NCI-H2107 (cell line): ENCODE data around the gene SLC24A4.

Experiments
- DNase-seq: peaks from one replicate; lab custom pipeline; 2025; lab: John Stamatoyannopoulos, UW

The SLC24A4 gene, protein sequence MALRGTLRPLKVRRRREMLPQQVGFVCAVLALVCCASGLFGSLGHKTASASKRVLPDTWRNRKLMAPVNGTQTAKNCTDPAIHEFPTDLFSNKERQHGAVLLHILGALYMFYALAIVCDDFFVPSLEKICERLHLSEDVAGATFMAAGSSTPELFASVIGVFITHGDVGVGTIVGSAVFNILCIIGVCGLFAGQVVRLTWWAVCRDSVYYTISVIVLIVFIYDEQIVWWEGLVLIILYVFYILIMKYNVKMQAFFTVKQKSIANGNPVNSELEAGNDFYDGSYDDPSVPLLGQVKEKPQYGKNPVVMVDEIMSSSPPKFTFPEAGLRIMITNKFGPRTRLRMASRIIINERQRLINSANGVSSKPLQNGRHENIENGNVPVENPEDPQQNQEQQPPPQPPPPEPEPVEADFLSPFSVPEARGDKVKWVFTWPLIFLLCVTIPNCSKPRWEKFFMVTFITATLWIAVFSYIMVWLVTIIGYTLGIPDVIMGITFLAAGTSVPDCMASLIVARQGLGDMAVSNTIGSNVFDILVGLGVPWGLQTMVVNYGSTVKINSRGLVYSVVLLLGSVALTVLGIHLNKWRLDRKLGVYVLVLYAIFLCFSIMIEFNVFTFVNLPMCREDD

DNA sequence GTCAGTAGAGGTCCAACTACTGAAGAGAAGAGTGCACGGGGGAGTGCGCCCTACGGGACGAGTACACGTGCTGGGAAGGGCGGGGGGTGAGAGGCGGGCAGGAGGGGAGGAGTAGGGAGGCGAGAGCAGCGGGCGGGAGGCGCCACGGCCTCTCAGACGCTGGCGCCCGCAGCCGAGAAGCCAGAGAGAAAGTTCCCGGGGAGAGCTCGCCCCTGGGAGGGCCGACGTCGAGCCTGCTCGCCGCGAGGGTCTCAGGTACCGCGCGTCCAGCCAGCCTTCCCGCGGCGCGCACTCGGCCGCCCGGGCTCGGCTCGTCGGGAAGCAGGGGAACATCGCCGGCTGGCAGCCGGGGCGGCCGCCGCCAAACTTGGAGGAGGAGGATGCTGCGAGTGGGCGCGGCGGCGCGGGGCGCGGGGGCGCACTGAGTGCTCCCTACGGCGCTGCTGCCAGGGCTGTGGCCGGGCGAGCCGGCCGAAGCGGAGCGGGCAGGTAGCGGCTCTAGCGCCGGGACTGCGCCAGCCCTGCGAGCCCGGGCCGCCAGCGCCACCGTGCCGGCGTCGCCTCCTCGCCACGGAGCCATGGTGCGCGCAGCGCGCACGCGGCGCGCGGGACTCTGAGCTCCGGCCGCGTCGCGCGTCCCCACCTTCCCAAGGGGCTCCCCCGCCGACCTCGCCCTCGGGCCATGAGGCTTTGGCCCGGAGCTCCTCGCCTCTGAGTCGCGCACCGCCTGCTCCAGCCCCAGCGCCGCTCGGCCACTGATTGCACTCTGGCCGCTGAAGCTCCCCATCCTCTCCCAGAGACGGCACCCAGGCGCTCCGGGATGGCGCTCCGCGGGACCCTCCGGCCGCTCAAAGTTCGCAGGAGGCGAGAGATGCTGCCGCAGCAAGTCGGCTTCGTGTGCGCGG, at the start of gene SLC24A4:
TSS of gene SLC24A4 (plus strand) at position 155 of the 905 bp plus-strand sequence. CDS start at position 821, 666 bp downstream.
- DNase-seq, result no peak

DNA sequence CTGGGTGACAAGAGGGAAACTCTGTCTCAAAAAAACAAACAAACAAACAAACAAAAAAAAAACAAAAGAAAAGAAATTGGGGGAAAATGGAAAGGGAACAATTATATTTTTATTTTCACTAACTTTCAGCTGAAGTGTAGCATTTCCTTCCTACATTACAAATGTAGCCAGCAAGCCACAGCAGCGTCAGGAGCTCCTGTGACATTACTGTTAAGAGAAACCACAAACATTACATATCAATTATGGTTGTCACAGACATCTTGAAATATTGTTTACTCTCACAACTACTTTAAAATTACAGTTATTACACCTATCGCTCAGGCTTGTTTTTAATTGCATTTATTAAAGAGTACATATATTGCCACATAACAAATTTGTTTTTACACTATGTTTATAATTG, 49.8 kb upstream of the SLC24A4 start:
- no peak for DNase-seq

DNA sequence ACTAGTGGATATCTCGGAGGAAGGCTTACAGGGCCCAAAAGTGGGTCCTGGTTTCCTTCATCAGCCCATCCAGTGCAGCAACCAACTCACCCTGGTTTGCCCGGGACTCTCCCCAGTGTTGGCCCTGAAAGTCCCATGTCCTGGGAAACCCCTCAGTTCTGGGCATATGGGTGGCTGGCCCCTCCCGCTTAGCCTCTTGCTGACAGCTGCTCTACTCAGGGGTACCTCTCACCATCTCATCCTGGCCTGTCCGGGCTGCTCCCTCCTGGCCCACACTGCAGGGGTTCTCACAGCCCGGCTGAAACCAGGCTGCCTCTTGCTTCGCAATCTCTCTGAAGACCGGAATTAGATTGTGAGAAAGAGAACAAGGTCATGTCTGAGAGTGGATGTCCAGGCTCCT, 48.9 kb upstream of the SLC24A4 start:
- DNase-seq, result no peak

DNA sequence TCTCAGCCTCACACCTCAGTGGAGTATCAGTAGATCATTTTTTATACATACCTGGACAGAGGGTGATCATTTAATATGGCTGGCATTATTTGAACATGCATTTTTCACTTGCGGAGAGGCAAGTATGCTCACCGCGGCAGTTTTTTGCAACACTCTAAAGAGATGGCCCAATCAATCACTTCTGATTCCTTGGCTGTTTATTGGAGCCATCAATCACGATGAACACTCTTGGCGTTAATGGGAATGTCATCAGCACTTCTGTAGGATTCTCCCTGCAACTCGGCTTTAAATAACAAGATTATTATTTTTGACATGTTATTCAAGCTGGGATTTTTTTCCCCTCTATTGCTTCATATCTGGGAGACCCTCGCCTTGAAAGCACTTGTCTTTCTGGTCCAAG, 46.9 kb upstream of the SLC24A4 start:
- no peak for DNase-seq

DNA sequence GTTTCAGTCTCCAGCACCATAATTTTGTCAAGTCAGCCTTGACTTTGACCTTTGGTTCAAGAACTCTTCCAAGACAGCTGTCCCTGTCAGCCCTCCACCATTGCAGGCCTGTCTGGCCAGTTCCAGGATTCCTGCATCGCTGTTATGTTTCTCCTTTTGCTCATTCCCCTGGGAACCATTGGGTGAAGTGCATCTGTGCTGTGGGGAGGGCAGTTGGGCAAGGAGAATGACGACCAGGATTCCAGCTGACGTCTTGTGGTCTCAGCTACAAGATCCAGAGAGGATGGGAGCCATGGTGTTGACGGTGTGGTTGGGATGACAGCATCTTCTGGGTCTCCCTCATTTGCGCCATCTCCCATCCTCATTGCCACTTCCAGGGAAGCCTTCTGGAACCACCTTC, 45.9 kb upstream of the SLC24A4 start:
- DNase-seq, result no peak

DNA sequence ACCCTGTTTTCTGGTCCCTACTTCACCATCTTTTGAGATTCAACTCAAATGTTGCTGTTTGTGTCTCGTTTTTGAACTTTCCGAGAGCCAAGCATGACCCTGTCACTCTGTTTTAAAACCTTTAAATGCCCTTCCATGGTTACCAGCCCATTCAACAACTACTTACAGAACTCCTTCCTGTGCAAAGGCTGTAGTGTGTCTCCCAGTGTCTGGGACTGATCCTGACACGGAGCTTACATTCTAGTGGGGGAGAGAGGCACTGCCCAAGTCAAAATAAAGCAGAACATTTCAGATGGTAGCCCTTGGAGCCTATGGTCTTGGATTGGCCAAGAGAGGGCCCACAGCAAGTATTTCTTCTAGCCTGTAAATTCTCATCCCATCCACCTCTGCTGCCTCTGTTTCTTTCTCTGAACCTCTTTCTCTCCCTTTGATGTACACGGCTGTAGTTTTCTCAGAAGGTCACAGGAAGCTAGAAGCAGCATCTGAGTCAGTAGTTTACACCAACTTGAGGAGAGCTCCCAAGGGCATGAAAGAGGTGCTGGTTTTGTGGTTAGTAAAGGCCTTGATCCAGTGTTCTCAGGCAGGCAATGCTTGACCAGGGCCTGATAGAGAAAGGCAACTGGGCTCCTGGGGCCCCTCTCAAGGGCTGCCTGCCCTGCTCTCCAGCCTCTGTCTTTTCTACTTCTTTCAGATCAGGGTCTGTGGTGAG, 42.3 kb upstream of the SLC24A4 start:
- no peak for DNase-seq

DNA sequence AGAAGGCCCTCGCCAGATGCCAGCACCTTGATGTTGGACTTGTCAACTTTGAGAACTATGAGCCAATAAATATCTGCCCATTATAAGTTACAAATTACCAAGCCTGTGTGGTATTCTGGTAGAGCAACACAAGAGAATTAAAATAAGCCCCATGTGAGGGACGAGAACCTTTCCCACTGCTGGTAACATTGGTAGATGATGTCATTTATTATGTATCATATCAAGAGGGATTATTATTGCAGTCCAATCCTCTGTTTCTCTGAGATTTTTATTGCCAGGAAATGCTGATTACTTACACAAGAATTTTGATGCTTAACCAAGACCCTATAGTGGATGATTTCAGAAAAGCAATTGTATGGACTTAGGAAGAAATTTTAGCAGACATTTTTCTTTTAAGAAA, 40.3 kb upstream of the SLC24A4 start:
- no peak for DNase-seq

DNA sequence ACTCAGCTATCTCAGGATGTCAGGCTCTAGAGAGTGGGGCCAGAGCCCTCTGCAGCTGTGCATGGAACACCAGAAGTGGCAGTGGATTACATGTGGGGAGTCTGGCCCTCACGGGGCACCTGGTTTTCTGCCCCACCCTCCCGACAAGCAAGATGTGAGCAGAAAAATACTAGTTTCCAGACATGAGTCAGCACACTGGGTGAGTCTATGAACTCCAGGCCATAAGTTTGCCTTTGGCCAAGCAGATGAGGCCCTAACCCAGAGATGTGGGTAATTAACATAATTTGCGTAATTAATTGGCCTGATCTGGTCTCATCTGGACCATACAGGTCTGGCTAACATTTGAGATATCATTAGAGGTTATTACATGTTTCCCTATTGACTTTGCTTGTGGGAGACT, 37.7 kb upstream of the SLC24A4 start:
- no peak for DNase-seq

DNA sequence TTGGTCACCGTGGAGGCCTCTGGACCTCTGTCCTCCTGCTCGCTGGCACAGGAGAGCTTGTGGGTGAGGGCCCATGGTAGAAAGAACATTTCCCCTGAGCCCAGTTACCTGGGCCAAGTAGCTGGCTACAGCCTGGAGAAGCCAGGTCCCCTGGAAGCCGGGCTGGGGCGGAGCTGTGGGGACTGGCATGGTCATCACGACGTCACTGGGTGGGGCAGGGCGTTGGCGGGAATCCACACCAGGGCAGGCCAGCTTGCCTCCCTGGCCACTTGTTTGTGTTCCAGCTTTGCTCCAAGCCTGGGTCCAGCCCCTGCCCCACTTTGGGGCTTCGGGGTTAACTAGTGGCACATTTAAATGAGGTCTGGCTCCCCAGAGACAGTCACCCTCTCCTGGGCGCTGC, 35.0 kb upstream of the SLC24A4 start:
- no peak for DNase-seq

DNA sequence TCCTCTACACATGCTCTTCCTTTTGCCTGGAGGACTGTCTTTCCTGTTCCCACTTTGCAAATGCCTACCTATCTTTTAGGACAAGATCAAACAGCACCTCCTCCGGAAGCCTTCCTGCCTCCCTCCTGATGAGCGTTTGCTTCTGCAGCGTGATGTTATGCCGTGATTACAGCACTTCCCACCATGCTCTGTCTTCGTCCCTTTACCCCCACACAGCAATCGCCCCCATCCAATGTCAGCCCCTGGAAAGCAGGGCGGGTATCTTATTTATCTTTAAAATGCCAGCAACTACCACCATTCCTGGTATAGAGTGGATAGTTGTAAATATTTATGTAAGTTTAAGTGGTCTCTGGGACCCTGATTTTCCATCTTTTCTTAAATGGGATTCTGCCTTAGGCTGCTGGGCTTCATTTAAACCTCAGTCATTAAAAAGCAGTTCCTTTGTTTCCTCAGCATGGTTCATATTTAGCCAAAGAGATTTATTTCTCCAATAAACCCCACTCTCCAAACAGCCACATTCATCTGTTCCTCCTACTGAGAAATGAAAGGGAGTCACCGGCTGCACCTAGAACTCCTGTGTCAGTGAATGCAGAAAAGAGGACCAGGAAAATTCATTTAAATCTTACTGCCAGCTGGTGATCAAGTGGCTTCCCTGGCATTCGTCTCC, 33.8 kb upstream of the SLC24A4 start:
- DNase-seq, result no peak

DNA sequence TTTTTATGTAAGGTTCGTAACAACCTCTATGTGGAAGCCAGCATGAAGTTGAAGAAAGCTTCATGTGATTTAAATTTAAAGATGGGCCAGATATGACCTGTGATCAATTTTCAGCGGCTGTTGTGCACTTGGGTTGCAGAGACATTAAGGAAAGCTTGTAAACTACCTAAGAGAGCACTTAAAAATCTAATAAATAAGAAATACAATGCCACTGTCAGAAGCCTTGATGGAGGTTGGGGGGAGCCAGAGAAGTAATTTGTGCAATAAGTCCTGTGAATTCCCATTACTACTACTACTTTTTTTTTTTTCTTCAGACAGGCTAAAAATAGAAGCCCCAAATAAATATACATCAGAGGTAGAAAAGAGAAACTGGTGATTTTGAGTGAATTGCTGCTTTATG, 30.3 kb upstream of the SLC24A4 start:
- no peak for DNase-seq

DNA sequence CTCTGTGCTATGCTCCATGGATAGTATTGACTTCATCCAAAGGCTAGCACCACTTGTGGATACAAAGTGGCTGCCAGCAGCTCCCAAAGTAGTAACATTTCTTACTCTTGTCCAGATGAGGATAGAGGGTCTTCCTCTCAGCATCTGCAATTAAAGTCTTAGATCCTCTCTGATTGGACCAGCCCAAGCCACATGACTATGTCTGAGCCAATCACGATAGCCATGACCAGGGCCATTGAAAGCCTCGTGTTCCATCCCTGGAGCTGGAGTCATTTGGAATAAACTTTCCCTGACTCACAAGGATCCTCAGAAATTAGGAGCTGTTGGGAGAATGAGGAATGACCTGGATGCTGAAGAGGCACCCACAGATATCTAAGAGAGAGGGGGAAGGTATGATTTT, 28.5 kb upstream of the SLC24A4 start:
- no peak for DNase-seq

DNA sequence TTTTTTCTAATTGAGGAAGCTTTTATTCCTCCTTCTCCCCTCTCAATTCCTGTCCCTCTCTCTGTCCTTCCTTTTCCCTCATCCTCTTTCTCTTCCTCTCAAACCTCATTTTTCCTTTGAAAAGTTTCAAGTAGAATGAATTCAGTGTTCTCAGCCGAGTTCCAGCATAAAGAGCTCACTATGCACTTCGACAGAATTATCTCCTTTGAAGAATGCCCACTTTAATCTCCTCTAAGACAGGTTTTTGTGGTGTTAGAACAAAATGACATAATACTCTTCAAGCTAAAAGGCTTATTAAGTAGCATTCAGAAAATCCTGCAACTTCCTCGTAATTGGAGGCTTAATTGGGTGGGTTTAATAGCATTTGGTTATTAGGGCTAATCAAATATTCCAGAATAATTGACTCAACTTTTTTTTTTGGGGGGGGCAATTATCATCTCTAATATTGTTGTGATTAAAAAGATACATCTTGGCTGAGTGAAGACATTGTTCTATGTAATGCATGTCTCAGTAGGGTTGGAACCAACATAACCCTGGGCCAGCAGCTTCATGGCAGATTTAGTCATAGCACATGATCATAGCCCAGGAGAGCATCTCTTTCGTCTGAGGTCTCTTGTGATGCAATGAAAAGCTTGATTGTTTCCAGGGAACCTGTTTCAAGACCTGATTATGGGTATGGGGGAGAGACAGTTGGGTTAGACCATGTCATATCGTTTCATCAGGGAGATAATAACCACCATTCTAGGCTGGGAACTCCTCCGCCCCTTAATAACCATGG, 25.0 kb upstream of the SLC24A4 start:
- DNase-seq, result no peak

DNA sequence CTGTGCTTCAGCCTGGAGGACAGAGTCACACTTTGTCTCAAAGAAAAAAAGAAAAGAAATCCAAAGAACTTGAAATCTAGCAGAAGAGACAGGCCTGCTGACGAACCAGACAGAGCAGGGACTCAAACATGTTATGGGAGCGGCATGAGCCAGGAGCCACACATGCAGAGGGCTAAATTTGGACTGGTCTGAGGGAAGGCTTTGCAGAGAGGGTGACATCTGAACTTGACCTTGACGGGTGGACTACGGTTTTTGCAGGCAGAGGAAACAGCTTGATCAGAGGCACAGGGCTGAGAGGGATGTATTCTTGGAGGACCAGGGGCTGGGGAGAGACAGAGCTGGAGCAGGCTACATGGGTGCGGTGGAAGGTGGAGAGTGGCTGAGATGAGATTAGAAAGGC, 20.5 kb upstream of the SLC24A4 start:
- DNase-seq, result no peak

DNA sequence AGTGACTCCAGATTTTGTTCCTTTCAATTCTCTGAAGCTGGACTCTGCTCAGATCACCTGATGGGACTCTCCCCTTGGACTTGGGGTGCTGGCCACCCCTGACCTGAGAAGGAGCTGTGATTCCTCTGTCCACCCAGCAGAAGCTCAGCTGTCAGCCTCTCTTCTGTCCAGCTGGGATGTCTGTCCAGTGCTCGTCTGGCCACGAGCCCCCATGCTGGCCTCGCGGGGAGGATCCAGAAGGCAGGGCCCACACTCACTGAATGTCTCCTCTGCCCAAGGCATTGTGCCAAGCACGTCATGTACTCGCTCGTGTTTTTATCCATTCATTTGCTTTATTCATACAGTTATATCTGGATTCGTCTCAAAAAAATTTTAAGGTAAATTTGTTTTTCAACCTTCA, 14.2 kb upstream of the SLC24A4 start:
- DNase-seq, result no peak

DNA sequence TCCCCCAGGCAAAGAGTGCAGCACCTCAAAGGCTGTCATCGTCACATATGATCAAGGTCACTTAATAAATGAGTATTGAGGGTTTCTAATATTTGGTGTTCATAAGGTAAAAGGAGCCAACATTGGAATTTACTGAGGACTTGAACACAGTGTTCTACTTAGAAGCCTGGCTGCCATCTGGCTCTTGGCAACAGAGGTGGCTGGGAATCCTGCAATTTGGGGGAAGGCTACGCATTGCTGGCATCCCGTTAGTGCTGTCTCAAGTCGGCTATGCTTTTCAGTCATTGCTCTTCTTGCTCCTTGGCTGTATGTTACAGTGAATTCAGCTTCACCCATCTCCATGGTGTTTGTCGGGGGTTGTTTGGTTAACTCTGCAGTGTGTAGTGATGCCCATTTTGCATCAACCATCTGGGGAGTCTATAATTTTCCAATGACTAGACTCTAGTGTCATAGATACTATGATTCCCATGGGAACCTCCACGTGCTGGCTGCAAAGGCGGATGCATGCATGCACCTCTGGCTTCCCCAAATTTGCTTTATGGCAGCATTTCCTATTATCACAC, 12.9 kb upstream of the SLC24A4 start:
- DNase-seq, result no peak

DNA sequence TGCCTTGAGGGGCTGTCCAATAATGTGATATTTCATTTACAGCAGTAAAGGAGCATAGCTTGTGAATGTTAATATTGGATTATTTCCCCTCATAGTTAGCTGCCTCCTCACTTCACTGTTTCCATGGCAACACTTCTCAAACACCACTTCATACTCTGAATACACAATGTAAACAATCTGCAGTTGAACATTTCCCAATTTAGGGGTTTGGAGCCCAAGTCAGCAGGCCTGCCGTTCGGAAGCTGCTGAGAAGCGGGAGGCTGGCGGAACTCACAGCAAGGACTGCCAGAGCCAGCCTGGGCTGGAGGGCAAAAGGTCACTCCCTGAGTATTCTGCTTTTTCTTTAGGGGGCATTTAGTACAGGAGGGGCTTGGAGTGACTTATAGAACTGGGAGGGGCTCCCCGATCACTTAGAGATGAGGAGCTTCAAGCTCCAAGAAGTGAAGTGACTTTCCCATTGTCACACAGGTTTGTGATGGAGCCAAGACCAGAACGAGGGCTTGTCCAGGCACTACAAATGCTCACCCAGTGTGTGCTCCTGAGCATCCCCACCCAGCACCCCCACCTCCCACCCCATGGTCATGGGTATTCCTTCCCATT, 12.1 kb upstream of the SLC24A4 start:
- DNase-seq, result no peak

DNA sequence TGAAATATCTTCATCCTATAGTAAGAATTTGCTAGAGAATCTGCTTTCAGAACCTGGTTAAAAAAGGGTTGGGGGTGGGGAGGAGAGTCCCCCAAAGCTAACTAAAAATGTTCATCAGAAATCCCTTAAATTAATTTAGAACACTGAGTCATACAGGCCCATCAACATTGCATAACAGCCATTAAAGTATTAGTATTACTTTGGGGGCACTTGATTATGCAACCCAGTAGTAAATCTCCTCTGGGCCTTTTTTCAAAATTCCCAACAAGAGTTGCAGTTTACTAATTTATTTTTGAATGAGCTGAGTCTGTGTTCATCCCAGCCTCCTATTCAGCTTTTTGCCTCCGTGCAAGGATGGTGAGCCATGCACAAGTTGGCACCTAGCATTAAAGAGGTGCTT, 8.8 kb upstream of the SLC24A4 start:
- no peak for DNase-seq

DNA sequence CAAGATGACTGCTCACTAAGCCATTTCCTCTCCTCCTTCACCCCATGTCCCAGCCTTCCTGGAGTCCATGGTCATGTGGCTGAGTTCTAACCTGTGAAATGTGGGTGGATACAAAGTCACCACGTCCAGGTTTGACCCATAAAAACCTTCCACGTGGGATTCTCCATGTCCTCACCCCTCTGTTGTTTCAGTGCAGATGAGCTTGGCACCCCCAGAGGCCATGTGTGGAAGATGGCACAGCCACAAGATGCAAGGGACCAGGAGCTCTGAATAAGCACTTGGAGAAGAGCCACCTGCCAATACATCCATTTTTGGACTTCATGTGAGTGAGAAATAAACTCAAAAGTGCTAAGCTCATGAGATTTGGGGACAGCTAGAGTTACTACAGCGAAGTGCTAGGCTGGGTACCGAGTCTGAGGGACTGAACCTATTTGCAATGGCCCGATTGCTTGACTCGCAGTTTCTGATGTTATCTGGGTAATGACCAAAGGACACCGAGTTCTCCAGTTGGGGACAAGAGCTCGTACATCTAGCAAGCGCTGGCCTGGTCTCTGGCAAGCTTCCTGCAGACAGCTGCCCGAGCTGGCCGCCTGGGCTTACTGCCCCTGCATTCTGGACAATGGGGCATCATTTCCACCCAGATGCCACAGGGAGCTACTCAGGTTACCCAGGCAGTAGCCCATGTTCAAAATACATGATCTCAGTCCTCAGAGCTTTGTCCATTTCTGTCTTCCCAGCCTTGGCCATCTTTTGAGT, 7.7 kb upstream of the SLC24A4 start:
- no peak for DNase-seq
